SK-N-SH treated with all-trans-retinoic acid at 6 μM for 48 hours (cell line): ENCODE measurements around the gene SFMBT2.

Experiments used
- ATAC-seq: fragments of 200-7000 bp; cut with Tn5 transposase; 3 replicates; pipeline ENCODE4 v1.9.1; 2020; ENCODE audit warnings: mild to moderate bottlenecking, moderate library complexity
- ARNTL ChIP-seq: fragments of 450-650 bp; formaldehyde crosslinking; IDR thresholded peaks from 2 replicates; pipeline ENCODE4 v1.5.0; 2020; ENCODE audit warnings: low read depth, mild to moderate bottlenecking, moderate library complexity, borderline replicate concordance
- CSDC2 ChIP-seq: fragments of 250-450 bp; sonication (Bioruptor Pico); IDR thresholded peaks from 2 replicates; pipeline ENCODE4 v1.5.0; 2020; ENCODE audit warnings: mild to moderate bottlenecking, moderate library complexity
- GLIS3 ChIP-seq: fragments of 250-450 bp; sonication (Bioruptor Pico); IDR thresholded peaks from 2 replicates; pipeline ENCODE4 v1.5.0; 2020; ENCODE audit warnings: mild to moderate bottlenecking, moderate library complexity
- OSR1 ChIP-seq: fragments of 250-450 bp; sonication (Bioruptor Pico); IDR thresholded peaks from 2 replicates; pipeline ENCODE4 v1.8.0; 2022; ENCODE audit warnings: moderate library complexity, mild to moderate bottlenecking, inconsistent platforms
- PPARA ChIP-seq: fragments of 250-450 bp; sonication (Bioruptor Pico); IDR thresholded peaks from 2 replicates; pipeline ENCODE4 v1.5.0; 2020; ENCODE audit warnings: mild to moderate bottlenecking, borderline replicate concordance
- SNAI2 ChIP-seq: fragments of 250-450 bp; sonication (Bioruptor Pico); IDR thresholded peaks from 2 replicates; pipeline ENCODE4 v1.5.0; 2020; ENCODE audit warnings: mild to moderate bottlenecking, moderate library complexity
- TCF4 ChIP-seq: fragments of 250-450 bp; sonication (Bioruptor Pico); IDR thresholded peaks from 2 replicates; pipeline ENCODE4 v1.8.0; 2021; ENCODE audit warnings: mild to moderate bottlenecking, moderate library complexity, borderline replicate concordance
- TOX ChIP-seq: fragments of 250-450 bp; sonication (Bioruptor Pico); IDR thresholded peaks from 2 replicates; pipeline ENCODE4 v1.8.0; 2021; ENCODE audit warnings: mild to moderate bottlenecking, moderate library complexity, borderline replicate concordance
- ZFP30 ChIP-seq: fragments of 450-650 bp; formaldehyde crosslinking; IDR thresholded peaks from 2 replicates; pipeline ENCODE4 v1.5.0; 2022; ENCODE audit warnings: mild to moderate bottlenecking, moderate library complexity
- ZNF8 ChIP-seq: fragments of 450-650 bp; formaldehyde crosslinking; IDR thresholded peaks from 2 replicates; pipeline ENCODE4 v1.5.0; 2020; ENCODE audit warnings: mild to moderate bottlenecking, moderate library complexity
- TF ChIP-seq, protein P1 (sequence below): fragments of 250-450 bp; sonication (Bioruptor Pico); IDR thresholded peaks from 2 replicates; pipeline ENCODE4 v1.5.1; 2021; ENCODE audit warnings: mild to moderate bottlenecking, moderate library complexity
- TF ChIP-seq, protein P2 (sequence below): fragments of 250-450 bp; sonication (Bioruptor Pico); IDR thresholded peaks from 2 replicates; pipeline ENCODE4 v1.5.0; 2020; ENCODE audit warnings: mild to moderate bottlenecking, moderate library complexity
- TF ChIP-seq, protein P3 (sequence below): fragments of 250-450 bp; sonication (Bioruptor Pico); IDR thresholded peaks from 2 replicates; pipeline ENCODE4 v1.8.0; 2020; ENCODE audit warnings: mild to moderate bottlenecking, moderate library complexity, borderline replicate concordance

The SFMBT2 gene

DNA sequence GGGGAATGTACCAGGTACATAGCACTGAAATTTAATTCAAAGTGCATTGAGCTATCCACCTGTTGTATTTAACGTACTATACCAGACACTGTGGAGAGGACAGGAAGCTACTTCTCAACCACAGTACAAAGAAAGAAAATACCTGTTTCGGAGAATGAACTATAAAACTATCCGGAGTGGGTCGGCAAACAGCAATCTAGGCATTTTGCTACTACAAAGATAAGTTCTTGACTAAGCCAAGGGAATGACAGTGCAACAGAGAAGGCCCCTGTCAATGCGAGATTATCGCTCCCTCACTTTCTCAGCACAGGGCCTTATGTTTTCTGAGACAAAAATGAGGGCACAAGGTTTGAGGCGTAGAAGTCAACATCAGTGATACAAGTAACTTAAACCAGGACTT, 27.4 kb downstream of the SFMBT2 start (continued):
- TF ChIP-seq, protein P1, sequence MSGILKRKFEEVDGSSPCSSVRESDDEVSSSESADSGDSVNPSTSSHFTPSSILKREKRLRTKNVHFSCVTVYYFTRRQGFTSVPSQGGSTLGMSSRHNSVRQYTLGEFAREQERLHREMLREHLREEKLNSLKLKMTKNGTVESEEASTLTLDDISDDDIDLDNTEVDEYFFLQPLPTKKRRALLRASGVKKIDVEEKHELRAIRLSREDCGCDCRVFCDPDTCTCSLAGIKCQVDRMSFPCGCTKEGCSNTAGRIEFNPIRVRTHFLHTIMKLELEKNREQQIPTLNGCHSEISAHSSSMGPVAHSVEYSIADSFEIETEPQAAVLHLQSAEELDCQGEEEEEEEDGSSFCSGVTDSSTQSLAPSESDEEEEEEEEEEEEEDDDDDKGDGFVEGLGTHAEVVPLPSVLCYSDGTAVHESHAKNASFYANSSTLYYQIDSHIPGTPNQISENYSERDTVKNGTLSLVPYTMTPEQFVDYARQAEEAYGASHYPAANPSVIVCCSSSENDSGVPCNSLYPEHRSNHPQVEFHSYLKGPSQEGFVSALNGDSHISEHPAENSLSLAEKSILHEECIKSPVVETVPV (CRISPR knock-in tag): no peak

GRCh38 chr10:7380704-7381241, 30.1 kb downstream of the SFMBT2 start:
- no peak for TF ChIP-seq ZNF8 (CRISPR knock-in tag)
- TF ChIP-seq ZFP30 (CRISPR knock-in tag): no peak
- no peak for TF ChIP-seq GLIS3 (CRISPR knock-in tag)
- TF ChIP-seq ARNTL: no peak
- TF ChIP-seq OSR1 (CRISPR knock-in tag): no peak
- TF ChIP-seq, protein P2, sequence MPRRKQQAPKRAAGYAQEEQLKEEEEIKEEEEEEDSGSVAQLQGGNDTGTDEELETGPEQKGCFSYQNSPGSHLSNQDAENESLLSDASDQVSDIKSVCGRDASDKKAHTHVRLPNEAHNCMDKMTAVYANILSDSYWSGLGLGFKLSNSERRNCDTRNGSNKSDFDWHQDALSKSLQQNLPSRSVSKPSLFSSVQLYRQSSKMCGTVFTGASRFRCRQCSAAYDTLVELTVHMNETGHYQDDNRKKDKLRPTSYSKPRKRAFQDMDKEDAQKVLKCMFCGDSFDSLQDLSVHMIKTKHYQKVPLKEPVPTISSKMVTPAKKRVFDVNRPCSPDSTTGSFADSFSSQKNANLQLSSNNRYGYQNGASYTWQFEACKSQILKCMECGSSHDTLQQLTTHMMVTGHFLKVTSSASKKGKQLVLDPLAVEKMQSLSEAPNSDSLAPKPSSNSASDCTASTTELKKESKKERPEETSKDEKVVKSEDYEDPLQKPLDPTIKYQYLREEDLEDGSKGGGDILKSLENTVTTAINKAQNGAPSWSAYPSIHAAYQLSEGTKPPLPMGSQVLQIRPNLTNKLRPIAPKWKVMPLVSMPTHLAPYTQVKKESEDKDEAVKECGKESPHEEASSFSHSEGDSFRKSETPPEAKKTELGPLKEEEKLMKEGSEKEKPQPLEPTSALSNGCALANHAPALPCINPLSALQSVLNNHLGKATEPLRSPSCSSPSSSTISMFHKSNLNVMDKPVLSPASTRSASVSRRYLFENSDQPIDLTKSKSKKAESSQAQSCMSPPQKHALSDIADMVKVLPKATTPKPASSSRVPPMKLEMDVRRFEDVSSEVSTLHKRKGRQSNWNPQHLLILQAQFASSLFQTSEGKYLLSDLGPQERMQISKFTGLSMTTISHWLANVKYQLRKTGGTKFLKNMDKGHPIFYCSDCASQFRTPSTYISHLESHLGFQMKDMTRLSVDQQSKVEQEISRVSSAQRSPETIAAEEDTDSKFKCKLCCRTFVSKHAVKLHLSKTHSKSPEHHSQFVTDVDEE (CRISPR knock-in tag): no peak
- TF ChIP-seq, protein P3, sequence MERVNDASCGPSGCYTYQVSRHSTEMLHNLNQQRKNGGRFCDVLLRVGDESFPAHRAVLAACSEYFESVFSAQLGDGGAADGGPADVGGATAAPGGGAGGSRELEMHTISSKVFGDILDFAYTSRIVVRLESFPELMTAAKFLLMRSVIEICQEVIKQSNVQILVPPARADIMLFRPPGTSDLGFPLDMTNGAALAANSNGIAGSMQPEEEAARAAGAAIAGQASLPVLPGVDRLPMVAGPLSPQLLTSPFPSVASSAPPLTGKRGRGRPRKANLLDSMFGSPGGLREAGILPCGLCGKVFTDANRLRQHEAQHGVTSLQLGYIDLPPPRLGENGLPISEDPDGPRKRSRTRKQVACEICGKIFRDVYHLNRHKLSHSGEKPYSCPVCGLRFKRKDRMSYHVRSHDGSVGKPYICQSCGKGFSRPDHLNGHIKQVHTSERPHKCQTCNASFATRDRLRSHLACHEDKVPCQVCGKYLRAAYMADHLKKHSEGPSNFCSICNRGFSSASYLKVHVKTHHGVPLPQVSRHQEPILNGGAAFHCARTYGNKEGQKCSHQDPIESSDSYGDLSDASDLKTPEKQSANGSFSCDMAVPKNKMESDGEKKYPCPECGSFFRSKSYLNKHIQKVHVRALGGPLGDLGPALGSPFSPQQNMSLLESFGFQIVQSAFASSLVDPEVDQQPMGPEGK: no peak
- TF ChIP-seq, protein P1 (CRISPR knock-in tag): no peak
- TF ChIP-seq TCF4 (CRISPR knock-in tag): no peak
- no peak for TF ChIP-seq SNAI2
- no peak for TF ChIP-seq TOX (CRISPR knock-in tag)
- no peak for TF ChIP-seq PPARA (CRISPR knock-in tag)
- no peak for ATAC-seq

DNA sequence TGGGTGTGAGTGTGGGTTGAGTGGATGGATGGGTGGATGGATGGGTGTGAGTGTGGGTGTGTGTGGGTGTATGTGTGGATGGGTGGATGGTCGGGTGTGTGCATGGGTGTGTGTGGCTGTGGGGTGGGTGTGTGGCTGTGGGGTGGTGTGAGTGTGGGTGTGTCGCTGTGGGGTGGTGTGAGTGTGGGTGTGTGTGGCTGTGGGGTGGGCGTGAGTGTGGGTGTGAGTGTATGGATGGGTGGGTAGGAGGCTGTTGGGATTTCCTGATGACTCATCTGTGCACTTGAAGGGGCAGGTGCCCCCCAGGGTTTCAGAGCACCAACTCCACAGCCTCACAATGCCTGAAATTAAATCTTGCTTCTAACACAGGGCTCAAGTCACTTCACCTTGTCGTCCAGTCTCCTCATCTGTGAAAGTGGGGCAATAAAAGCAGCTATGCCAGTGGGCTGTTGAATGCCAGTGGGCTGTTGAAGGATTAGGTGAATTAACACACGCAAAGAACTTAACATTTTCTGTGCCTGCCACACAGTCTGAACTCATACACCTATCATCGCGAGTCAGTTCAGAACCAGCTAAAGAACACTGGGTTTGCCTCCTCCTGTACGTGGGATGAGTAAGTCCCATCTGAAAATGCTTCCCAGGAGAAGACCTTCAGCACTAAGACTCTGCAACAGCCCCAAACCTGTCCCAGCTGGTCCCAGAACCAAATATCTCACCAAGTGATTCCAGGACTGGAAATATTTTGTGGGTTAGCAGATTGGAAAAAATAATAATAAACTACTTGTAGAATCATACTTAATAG, 32.0 kb downstream of the SFMBT2 start:
- TF ChIP-seq, protein P1 (CRISPR knock-in tag): no peak
- TF ChIP-seq OSR1 (CRISPR knock-in tag) (no peak), CSDC2 (CRISPR knock-in tag) (no peak), SNAI2 (no peak)
- TF ChIP-seq, protein P2 (CRISPR knock-in tag): no peak
- ATAC-seq: no peak
